Epithelial cell of esophagus (primary cell): ENCODE results near the gene ADGRD1.

ENCODE experiments used
- DNase-seq: peaks from one replicate; pipeline ENCODE4 v3.0.0; 2010; ENCODE audit warnings: low read depth
- H3K4me3 ChIP-seq: 2 replicates; pipeline ENCODE4 v1.5.1; 2011; ENCODE audit warnings: mild to moderate bottlenecking, low read length, control low read depth
- TF ChIP-seq, protein P1 (sequence below): IDR thresholded peaks from 2 replicates; pipeline ENCODE4 v1.5.1; 2011; ENCODE audit warnings: low read depth, mild to moderate bottlenecking, low read length, control low read depth, inconsistent platforms; ENCODE audit not compliant: insufficient read depth; ENCODE audit errors: missing control alignments

ADGRD1 gene

GRCh38 chr12:131058700-131059099, 105.0 kb downstream of the ADGRD1 start:
- no peak overlapping the region for H3K4me3 ChIP-seq
- no peak for DNase-seq

GRCh38 chr12:131060011-131060703, 106.5 kb downstream of the ADGRD1 start:
- DNase-seq = no peak
- TF ChIP-seq, protein P1, sequence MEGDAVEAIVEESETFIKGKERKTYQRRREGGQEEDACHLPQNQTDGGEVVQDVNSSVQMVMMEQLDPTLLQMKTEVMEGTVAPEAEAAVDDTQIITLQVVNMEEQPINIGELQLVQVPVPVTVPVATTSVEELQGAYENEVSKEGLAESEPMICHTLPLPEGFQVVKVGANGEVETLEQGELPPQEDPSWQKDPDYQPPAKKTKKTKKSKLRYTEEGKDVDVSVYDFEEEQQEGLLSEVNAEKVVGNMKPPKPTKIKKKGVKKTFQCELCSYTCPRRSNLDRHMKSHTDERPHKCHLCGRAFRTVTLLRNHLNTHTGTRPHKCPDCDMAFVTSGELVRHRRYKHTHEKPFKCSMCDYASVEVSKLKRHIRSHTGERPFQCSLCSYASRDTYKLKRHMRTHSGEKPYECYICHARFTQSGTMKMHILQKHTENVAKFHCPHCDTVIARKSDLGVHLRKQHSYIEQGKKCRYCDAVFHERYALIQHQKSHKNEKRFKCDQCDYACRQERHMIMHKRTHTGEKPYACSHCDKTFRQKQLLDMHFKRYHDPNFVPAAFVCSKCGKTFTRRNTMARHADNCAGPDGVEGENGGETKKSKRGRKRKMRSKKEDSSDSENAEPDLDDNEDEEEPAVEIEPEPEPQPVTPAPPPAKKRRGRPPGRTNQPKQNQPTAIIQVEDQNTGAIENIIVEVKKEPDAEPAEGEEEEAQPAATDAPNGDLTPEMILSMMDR = no peak
- H3K4me3 ChIP-seq = no peak overlapping the region

More at GRCh38 chr12:131058700-131059099, 105.0 kb downstream of the ADGRD1 start:
- TF ChIP-seq, protein P1 = no peak

DNA sequence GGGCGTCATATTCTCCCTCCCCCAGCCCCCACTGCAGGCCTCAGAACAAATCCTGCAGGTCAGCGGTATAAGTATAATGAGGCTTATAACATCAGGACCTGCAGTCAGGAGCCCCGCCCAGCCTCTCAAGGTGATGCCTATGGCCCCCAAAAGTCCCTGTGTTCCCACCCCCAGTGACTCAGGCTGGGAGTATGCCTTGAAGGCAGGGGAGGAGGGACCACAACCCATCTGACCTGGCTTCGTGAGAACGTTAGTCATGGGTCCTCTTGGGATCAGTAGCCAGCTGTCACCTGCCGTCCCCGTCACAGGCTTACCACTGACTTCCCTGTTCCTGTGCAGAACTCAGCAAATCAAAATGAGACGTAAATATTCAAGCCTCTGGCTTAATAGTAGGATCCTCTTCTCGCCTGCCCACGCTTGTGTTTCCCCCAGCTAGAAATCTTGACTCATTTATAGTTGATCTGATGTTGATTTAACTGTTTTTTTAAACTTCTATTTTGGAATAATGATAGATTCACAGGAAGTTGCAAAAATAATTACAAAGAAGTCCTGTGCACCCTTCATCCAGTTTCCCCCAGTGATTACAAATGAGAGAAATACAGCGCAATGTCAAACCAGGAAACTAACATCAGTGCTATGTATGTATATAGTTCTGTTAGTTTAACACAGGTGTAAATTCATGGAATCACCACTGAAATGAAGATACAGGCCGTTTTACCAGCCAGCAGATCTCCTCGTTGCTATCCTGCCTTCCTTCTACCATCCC, 107.5 kb downstream of the ADGRD1 start:
- no peak for DNase-seq
- TF ChIP-seq, protein P1 = no peak
- H3K4me3 ChIP-seq = no peak overlapping the region

GRCh38 chr12:131063413-131063812, 109.7 kb downstream of the ADGRD1 start:
- DNase-seq = no peak
- no peak overlapping the region for H3K4me3 ChIP-seq
- TF ChIP-seq, protein P1 = no peak

DNA sequence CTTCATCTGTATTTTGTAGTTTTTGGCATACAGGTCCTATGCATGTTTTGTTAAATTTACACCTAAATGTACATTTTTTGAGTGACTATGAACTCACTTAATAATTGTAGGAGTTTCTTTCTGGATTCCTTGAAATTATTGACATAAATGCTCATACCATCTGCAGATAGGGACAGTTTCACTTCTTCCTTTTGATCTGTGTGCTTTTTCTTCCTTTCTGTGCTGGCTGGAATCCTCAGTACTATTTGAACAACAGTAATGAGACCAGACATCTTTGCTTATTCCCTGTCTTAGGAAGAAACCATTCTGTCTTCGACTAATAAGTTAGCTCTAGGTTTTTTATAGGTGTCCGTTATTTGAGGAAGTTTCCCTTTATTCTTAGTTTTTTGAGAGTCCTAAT, 110.3 kb downstream of the ADGRD1 start:
- no peak for DNase-seq
- TF ChIP-seq, protein P1 = no peak
- H3K4me3 ChIP-seq = no peak overlapping the region

DNA sequence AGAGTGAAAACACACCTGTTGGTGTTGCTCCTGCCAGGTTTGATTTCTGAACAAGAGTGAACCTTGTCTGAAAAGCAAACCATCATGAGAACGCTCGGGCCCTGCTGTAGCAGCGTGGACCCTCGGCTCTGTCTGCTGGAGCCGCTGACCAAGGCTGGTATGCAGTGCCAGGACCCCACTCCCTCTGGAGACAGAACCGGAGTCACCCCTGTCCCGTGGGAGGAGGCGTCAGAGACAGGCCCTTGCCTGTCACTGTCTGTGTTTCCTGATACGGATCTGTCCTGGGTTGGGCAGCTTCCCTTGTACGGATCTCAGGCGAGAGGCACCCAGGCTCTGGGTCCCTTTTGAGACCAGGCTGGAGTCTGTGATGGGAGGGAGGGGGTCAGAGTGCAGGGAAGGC, 111.6 kb downstream of the ADGRD1 start:
- no peak for DNase-seq
- TF ChIP-seq, protein P1 = no peak
- no peak overlapping the region for H3K4me3 ChIP-seq
